HG02870 (cell line): Measurements from ENCODE around the gene PPP1R3C.

ENCODE experiments used
- ATAC-seq: cut with Tn5 transposase; IDR thresholded peaks from one replicate; pipeline ENCODE4 v1.9.1; 2021; ENCODE audit warnings: mild to moderate bottlenecking, moderate library complexity; ENCODE audit not compliant: unreplicated experiment

PPP1R3C gene

GRCh38 chr10:91632671-91633550, at the start of gene PPP1R3C:
Gene PPP1R3C, minus strand, starts transcription at chr10:91633071. Its CDS starts 102 bp downstream, at chr10:91632969.
- no peak for ATAC-seq

GRCh38 chr10:91681361-91682276, 48.7 kb upstream of the PPP1R3C start:
- no peak for ATAC-seq

- no peak for ATAC-seq
Observed at GRCh38 chr10:91680487-91680886, 47.6 kb upstream of the PPP1R3C start.

GRCh38 chr10:91679296-91679695, 46.4 kb upstream of the PPP1R3C start:
- no peak for ATAC-seq

- no peak for ATAC-seq
Observed at GRCh38 chr10:91677911-91678310, 45.0 kb upstream of the PPP1R3C start.

GRCh38 chr10:91672021-91672608, 39.2 kb upstream of the PPP1R3C start:
- no peak for ATAC-seq

GRCh38 chr10:91668913-91669312, 36.0 kb upstream of the PPP1R3C start:
- no peak for ATAC-seq

GRCh38 chr10:91665842-91666241, 33.0 kb upstream of the PPP1R3C start:
- ATAC-seq = no peak

GRCh38 chr10:91664426-91664825, 31.6 kb upstream of the PPP1R3C start:
- no peak for ATAC-seq

- no peak for ATAC-seq
Observed at GRCh38 chr10:91662993-91663392, 30.1 kb upstream of the PPP1R3C start.

GRCh38 chr10:91653219-91653870, 20.5 kb upstream of the PPP1R3C start:
- ATAC-seq = no peak

- ATAC-seq = no peak
Observed at GRCh38 chr10:91652364-91652763, 19.5 kb upstream of the PPP1R3C start.

GRCh38 chr10:91643700-91644099, 10.8 kb upstream of the PPP1R3C start:
- ATAC-seq = no peak

- no peak for ATAC-seq
Observed at GRCh38 chr10:91642831-91643692, 10.2 kb upstream of the PPP1R3C start.

- ATAC-seq = no peak
Observed at GRCh38 chr10:91636892-91637291, 4.0 kb upstream of the PPP1R3C start.

- ATAC-seq = no peak
Observed at GRCh38 chr10:91635401-91636400, 2.8 kb upstream of the PPP1R3C start.

GRCh38 chr10:91634898-91635297, 2.0 kb upstream of the PPP1R3C start:
- ATAC-seq = no peak

GRCh38 chr10:91634246-91634645, 1.4 kb upstream of the PPP1R3C start:
- no peak for ATAC-seq

GRCh38 chr10:91630625-91631024, 2.2 kb downstream of the PPP1R3C start:
- ATAC-seq = no peak
